Measurements from ENCODE around the gene HOMER2. TPM values are rescaled to one million over a fixed set of nuclear protein-coding genes. Genes with fewer than 3 reads are reported as not detected.
A peak's percentile ranks its signal among the peaks of the same experiment; 100 is the strongest.
"Not testable (repeated sequence)": the region's sequence is repeated elsewhere in the genome, so short reads cannot be mapped to it uniquely, and the experiment has no call there.

HOMER2 gene
- total RNA-seq, 1 experiment from 2014 or later = 1.8 TPM

DNA sequence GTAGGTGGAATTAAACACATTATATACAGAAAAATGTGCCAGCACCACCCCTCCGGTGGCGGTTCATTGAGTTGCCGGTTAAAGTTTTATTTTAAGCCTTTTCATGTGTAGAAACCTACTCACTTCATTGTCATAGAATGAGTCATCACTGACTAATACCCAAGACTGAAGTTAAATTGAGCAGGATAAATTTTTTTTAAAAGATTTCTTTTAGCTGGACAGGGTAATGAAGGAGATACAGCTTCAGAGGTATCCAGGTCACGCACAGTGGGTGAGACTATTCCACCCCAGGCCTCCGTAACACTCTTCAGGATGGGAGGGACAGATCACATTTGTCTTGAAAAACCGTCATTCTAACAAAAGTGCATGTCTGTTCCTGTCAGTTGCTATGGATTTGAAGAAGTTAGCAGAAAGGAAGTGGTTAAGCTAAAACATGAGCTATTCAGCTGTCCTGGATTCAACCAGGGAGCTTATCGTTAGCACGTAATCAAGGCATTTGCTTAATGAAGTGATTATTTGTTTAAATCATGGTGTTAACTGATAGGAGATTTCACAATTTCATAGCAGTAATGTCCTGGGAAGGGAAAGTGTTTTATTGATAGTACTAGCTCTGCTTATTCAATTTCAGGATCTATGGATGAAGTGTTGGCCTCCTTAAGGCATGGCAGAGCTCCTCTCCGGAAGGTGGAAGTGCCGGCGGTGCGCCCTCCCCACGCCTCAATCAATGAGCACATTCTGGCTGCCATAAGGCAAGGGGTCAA, 119.7 kb downstream of the HOMER2 start:
- peak; percentile 72 for DNase-seq (ENCODE audit: low spot score)

DNA sequence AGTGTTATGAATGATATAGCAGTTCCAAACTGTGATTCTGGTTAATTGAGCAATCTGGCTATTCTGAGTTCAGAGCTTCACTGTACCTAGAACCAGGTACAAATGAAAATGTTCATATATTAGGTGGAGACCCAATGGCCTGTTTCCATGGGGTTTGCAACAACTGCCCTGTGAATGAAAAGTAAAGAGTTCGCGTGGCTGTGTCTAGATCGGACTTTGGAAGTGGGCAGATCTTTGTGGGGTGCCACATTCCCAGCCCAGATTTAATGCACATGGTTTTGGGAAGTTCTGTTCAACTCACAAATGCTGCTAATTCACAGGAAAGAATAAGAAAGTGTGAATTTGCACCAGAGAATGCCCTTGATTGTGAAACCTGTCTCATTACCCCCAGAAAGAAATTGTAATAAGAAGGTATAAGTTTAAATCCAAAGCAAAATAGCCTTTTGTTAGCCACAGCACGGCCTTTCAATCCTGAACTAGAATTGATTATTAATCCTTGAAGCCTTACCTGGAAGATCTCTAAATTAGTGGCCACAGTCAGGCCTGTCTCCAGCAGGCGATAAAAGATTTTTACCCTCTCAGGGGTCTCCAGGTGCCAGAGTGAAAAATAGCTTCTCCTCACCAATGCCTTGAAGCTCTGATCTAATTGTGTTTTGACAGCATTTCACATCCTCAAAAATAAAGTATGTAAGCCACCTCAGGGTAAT, 120.5 kb downstream of the HOMER2 start:
- DNase-seq (ENCODE audit: low spot score) = peak; percentile 26

DNA sequence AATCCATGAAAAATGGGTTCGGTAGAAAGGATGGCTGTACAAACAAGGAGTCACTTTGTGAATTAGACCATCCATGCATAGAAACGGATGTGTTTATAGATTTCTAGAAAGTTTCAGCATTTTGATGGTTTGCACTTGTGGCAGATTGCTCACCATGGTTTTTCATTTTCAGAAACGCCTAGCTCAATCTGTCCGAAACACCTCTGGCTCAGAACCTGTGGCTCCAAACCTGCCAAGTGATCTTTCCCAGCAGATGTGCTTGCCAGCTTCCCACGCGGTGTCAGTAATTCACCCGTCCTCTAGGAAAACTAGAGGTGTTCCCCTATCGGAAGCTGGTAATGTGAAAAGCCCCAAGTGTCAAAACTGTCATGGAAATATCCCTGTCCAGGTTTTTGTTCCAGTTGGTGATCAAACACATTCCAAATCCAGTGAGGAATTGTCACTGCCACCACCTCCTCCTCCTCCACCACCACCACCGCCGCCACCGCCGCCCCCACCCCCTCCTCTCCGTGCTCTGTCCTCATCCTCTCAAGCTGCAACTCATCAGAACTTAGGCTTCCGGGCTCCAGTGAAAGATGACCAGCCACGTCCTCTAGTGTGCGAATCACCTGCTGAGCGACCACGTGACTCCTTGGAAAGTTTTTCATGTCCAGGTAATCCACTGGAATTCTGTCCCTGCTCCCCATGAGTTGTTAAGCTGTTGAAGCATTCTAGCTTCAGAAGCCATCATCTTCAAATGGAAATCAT, 121.9 kb downstream of the HOMER2 start:
- DNase-seq (ENCODE audit: low spot score) = no peak

DNA sequence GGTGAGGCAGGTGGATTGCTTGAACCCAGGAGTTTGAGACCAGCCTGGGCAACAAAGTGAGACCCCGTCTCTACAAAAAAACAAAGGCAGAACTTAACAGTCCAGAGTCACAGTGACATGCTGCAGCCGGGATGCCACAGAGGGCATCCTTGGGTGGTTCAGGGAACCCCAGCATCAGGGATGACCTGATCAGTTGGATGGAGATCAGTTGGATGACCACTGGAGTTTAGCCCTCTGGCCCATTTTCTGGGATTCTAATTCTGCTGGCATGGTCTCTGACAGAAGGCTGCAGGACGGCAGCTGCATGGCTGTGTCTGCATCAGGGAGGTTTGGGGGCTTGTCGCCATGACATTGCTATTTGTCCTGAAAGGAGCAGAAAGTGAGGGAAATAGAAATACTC, 123.3 kb downstream of the HOMER2 start:
- DNase-seq (ENCODE audit: low spot score) = no peak

DNA sequence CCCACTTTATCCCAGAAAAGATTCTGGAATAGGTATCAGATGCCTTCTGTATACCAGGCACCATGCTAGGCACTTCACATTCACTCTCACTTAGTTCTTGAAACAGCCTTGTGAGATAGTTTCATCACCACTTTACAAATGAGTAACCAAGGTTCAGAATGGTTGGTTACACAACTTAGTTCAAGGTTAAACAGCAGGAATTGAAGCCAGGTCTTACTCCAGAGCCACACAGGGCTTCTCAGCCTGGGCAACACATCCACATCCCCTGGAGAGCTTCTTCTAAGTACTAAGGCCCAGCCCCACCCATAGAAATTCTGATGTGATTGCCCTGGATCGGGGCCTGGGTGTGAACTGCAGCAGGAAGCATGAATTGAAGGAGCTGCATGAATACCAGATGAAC, 124.4 kb downstream of the HOMER2 start:
- no peak for DNase-seq (ENCODE audit: low spot score)

DNA sequence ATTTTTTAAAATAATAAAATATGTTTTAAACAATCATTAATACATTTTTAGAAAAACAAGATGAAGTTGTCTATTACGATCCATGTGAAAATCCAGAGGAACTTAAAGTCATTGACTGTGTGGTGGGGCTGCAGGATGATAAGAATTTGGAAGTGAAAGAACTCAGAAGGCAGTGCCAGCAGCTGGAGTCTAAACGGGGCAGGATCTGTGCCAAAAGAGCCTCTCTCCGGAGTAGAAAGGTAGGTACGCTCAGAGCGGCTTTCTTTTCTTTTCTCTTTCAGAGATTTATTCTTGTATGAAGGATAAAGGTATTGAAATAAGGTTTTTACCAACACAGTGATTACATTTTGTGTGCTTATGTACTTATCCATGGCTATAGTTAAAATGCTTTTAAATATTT, 129.5 kb downstream of the HOMER2 start:
- DNase-seq (ENCODE audit: low spot score) = no peak

DNA sequence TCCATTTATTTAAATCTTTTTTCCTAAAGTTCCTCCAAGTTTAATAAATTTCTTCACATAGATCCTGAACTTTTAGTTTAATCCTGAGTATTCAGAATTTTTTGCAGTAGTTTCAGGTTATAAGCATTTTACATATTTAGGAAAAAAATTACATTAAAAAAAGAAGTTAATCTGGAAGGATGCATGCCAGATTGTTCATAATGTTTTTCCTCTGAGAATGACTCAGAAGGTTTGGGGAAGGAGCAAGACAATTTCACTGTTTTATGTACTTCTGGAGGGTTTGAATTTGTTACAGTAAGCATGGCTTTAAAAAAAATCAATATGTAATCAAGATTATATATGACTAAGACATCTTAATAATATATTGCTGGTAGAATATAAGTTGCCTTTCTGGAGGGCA, 130.7 kb downstream of the HOMER2 start:
- DNase-seq (ENCODE audit: low spot score) = not testable (repeated sequence)

DNA sequence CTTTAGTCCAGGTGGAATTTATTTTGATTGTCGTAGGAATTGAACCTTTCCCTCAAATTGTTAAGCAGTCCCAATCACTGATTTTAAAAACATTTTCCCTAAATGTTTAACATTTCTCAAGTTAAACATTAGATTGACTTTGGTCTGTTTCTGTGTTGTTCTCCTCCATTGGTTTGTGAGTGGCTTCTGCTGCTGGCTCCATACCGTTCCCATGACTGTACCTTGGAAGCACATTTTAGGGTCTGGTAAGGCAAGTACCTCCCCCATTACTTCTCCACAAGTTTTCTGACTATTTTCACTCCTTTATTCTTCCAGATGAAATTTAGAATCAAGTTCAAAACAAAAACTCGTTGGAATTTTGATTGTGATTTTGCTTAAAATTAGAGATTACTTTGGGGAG, 131.1 kb downstream of the HOMER2 start:
- not testable (repeated sequence) for DNase-seq (ENCODE audit: low spot score)

DNA sequence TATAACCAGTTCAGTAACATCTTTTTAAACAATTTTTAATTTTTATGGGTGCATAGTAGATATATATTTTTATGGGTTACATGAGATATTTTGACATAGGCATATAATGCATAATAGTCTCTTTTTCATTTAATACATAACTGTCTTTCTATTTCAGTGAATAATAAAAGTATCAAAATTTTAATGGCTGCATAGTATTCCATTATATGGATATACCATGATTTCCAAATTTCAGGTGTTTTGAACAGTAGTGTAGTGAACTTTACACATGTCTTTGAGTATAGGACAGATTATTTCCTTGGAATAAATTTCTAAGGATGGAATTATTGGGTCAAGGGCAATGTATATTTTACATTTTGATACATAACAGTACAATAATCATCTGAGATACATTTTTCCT, 132.4 kb downstream of the HOMER2 start:
- no peak for DNase-seq (ENCODE audit: low spot score)

DNA sequence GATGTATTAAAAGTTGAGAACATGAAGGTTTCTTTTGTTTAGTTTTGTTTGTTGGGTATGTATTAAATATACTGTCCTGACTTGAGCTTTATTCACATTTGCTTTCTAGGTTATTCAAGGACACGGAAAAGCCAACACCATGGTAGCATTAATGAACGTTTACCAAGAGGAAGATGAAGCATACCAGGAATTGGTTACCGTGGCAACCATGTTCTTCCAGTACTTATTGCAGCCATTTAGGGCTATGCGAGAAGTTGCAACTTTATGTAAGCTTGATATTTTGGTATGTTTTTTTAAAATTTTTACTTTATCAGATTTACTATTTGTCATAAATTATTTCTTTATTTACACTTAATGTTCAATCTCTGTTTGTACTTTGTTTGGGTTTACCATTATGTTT, 139.5 kb downstream of the HOMER2 start:
- no peak for DNase-seq (ENCODE audit: low spot score)

DNA sequence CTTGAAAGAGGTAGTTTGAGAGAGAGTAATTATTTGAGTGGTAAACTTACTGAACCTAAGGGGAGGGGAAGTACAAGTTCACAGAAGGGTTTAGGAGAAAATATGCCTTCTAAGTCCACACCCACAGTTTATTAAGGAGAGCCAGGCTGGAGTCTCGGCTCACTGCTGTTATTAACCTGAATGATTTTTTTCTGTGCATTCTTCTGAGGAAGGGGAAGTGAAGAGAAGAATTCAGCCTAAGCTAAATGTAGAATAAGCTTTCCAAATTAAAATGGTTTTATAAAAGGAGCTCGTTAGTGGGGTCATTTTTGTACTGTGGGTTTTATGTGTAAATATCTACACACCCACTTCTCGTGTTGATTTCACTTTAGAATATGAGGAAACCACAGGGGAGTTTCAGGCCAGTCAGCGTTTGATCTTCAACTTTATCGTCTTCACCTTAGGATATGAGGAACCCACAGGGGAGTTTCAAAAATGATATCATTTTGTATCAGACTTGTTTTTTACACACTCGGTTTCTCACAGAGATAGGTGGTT, 141.6 kb downstream of the HOMER2 start:
- DNase-seq (ENCODE audit: low spot score) = peak; percentile 63

DNA sequence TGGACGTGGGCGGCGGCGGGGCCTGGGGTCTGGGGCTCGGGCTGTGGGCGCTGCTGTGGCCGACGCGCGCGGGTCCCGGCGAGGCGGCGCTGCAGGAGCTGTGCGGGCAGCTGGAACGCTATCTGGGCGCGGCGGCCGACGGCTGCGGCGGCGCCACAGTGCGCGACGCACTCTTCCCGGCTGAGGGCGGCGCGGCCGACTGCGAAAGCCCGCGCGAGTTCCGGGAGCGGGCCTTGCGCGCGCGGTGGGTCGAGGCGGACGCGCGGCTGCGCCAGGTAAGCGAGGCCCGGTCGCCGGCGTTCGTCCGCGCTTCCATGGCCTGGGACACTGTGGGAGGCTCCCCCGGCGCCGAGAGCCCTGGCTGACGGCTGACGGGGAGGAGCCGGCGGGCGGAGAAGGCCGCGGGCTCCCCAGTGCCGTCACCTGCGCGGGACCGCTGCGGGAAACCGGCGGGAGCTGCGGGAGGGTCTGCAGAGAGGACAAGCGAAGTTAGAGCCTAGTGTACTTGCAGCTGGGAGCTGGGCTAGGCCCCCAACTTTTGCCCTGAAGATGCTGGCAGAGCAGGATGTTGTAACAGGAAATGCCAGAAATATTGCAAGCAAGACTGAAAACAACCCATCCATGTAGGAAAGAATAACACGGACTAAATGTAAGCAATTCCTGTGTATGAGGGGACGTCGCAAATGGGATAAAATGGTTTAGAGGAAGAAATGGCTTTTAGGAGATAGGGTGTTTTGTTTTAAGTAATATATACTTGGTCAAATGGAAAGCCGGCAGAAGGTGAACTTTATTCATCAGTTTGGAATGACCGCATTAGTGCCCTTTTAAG, 142.2 kb downstream of the HOMER2 start:
- peak; percentile 60 for DNase-seq (ENCODE audit: low spot score)

DNA sequence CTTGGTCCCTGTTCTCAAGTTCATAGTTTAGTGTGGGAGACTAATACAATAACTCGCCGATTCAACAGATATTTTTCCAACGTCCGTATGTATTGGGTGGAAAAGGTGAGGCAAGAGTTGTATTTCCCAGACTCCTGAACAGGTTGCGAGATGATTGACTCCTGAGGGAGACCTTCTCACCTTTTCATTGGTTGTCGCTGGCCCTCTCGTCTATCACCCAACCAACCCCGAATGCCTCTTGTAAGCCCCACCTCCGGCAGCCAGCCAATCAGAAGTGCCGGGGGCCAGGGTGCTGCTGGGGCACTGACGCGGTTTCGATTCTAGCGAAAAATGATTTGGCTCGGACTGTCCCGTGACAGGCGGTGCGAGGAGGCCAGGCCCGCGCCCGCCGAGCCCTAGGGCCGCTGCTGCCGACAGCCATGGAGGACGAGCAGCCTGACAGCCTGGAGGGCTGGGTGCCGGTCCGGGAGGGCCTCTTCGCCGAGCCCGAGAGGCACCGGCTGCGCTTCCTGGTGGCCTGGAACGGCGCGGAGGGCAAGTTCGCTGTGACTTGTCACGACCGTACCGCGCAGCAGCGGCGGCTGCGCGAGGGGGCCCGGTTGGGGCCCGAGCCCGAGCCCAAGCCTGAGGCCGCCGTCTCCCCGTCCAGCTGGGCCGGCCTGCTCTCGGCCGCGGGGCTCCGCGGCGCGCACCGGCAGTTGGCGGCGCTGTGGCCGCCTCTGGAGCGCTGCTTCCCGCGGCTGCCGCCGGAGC, 143.0 kb downstream of the HOMER2 start, which contains the start of gene WHAMM:
Gene WHAMM (plus strand): TSS at position 321 of the 753 bp plus-strand sequence. CDS start 99 bp downstream, at position 420.
- peak; percentile 99 for DNase-seq (ENCODE audit: low spot score)

DNA sequence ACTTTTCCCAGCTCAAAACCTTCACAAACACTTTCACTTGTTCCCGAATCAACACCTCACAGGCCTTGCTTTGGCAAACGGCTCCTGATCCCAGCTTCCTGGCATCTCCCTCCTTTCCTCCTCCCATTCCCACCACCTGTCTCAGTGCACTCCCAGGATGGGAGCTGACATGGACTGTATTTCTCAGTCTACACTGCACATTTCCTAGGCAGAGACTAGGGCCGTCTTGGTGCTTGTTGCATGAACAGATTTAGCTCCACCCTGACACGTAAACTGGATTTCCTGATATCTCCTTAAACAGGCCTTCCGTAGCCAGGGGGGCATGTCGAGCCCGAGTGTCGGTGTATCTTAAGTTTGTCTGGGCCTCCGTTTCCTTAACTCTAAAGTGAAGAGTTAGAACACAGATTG, 143.9 kb downstream of the HOMER2 start:
- peak; percentile 58 for DNase-seq (ENCODE audit: low spot score)

DNA sequence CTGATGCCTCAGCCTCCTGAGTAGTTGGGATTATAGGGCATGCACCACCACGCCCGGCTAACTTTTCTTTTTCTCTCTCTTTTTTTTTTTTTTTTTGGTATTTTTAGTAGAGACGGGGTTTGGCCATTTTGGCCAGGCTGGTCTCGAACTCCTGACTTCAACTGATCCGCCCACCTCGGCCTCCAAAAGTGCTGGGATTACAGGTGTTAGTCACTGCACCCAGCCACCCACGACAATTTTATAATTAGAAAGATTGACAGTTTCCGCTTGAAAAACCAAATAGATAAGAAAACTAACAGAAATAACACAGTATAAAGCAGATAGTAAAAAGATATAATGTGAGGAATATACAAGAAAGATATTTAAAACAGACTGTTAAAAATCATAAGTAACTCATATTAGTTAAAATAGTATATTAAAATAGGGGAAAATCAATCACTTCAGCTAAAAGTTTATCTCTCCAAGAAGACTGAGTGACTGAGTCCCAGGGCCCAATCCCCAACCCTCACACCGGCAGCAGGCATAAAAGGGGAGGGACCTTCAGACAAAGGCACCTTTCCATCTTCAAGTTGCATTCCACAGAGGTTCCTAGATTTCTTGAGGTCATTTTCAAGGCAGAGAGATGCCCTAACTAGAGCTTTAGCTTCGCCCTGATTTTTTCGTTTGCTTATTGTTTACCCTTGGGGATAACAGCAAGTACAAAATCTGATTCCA, 144.4 kb downstream of the HOMER2 start:
- no peak for DNase-seq (ENCODE audit: low spot score)

DNA sequence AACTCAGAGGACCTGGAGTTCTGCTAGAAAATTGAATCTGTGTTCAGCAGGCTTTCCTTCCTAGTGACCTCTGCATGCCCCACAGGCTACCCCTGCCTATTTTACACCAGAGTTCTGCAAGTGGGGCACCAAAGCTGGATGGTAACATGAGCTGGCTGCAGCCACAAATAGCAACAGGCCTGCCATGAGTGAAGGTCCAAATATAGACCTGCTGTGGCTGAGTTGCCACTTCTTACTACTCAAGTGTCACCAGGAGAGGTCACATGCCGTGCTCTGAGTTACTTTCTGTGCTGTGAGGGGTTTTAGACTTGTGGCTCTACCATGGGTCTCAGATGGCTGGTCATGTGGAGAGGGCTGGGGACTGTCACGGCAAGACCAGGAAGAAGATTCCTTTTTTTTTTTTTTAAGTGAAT, 146.5 kb downstream of the HOMER2 start, which contains the start of gene FSD2:
Gene FSD2 (minus strand): TSS at position 76 of the 413 bp plus-strand sequence. CDS start 18,679 bp downstream, outside the sequence.
- DNase-seq (ENCODE audit: low spot score) = no peak

DNA sequence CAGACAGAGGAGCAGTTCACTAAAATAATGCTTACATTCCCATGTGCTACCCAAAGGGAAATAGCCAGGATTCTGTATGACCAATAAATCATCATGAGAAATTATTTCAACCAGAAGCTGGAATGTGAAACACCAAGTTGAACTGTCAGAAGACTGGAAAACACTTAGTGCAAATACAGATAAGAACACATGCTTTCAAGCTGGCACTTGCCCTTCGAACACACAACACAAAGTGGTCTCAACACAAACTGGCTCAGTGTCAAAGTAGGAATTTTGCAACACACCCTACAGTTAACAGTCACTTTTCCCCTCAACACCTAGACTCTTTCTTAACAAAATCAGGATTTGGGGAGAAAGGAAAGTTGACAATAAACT, 148.0 kb downstream of the HOMER2 start:
- DNase-seq (ENCODE audit: low spot score) = no peak

DNA sequence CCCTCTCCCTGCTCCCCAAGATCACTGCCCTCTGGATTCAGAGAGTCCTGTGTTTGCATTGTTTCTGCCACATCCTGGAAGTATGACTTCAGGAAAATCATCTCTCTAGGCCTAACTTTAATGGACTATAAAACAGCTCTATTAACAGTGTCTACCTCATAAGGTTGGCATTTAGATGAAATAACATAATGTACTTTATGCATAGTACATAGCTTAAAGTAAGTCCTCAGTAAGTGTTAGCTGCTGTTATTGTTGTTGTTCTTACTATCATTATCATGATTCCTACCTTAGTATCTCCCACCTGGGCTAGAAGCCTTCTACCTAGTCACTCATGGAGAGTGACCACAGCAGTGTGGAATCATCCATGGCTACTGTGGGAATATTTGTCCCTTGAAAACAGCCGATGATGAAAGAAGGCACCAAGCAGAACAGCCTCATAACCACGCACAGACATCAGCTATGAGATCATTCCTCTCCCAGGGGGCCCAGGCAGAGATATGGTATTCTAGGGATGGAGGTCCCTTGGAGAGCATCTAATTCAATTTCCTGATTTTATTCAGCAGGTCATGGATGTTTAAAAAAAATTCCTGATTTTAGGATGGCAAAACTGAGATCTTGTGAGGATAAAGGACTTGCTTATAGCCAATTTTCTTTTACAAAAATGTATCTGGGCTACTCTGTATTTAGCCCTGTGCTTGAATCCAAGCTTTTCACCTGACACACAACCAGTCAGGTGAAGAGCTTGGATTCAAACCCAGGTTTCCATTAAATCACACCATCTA, 148.5 kb downstream of the HOMER2 start:
- DNase-seq (ENCODE audit: low spot score) = no peak

DNA sequence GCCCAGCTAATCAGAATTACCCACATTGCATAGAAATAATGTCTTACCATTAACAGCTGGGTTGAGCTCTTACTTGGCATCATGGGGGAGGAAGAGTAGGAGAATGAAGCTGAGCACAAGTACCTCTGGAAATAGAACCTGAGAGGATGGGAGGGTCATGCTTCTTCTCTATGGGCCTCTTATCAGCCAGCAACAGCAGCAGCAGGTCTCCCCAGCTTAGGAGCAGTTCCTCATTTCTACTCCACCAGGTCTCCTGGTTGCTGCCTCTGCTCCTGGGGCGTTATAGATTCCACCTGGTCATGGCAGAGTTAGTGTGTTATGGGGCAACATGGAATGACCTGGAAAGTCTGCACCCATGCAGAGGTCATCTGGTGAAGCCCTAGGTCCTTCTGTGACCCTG, 150.0 kb downstream of the HOMER2 start:
- no peak for DNase-seq (ENCODE audit: low spot score)
